C1 segment of cervical spinal cord (tissue), 14 donors: ENCODE data around the gene LAMB2.

Experiments
- DNase-seq, 14 donors: peaks; one replicate each; lab custom pipeline; 2025; lab: John Stamatoyannopoulos, UW

Gene LAMB2

GRCh38 chr3:49132437-49133225, at the start of gene LAMB2:
LAMB2 (minus strand) TSS chr3:49133050; CDS start chr3:49132867, 183 bp downstream.
- peak in 12 of 14 donors; percentile 10 to 66 (median 46) for DNase-seq

GRCh38 chr3:49181351-49181750, 48.5 kb upstream of the LAMB2 start:
- DNase-seq, result no peak

GRCh38 chr3:49180116-49180515, 47.3 kb upstream of the LAMB2 start:
- DNase-seq, result no peak

- no peak for DNase-seq
Observed at GRCh38 chr3:49177073-49177472, 44.2 kb upstream of the LAMB2 start.

GRCh38 chr3:49175530-49175929, 42.7 kb upstream of the LAMB2 start:
- DNase-seq, result no peak

GRCh38 chr3:49174397-49174985, 41.6 kb upstream of the LAMB2 start:
- DNase-seq, result no peak

GRCh38 chr3:49173792-49174170, 40.9 kb upstream of the LAMB2 start:
- no peak for DNase-seq

GRCh38 chr3:49173116-49173791, 40.4 kb upstream of the LAMB2 start:
- DNase-seq, result no peak

GRCh38 chr3:49172551-49173041, 39.7 kb upstream of the LAMB2 start:
- peak in 1 of 14 donors; percentile 34 for DNase-seq

- DNase-seq, result no peak
Observed at GRCh38 chr3:49171775-49172500, 39.1 kb upstream of the LAMB2 start.

GRCh38 chr3:49171119-49171774, 38.4 kb upstream of the LAMB2 start, which contains the start of gene KLHDC8B:
KLHDC8B (plus strand) TSS chr3:49171598; CDS start chr3:49172770, 1,172 bp downstream.
- peak in 12 of 14 donors; percentile 30 to 77 (median 64) for DNase-seq

- no peak for DNase-seq
Observed at GRCh38 chr3:49170744-49171118, 37.9 kb upstream of the LAMB2 start.

- no peak for DNase-seq
Observed at GRCh38 chr3:49166752-49167556, 34.1 kb upstream of the LAMB2 start.

GRCh38 chr3:49165771-49166751, 33.2 kb upstream of the LAMB2 start, which contains the start of gene CCDC71:
CCDC71 (minus strand) TSS chr3:49166331; CDS start chr3:49164208, 2,123 bp downstream.
- peak in 12 of 14 donors; percentile 29 to 77 (median 44) for DNase-seq

GRCh38 chr3:49164983-49165720, 32.3 kb upstream of the LAMB2 start:
- no peak for DNase-seq

GRCh38 chr3:49163609-49164008, 30.8 kb upstream of the LAMB2 start:
- no peak for DNase-seq

GRCh38 chr3:49162751-49163419, 30.0 kb upstream of the LAMB2 start:
- DNase-seq, result no peak
